HepG2 (cell line): ENCODE results near the gene STK10. TPM values are rescaled to one million over a fixed set of nuclear protein-coding genes. Genes with fewer than 3 reads are reported as not detected.

ENCODE experiments used
- ATAC-seq: fragments of 200-7000 bp; cut with Tn5 transposase; 3 replicates; pipeline ENCODE4 v1.9.1; 2020; ENCODE audit warnings: mild to moderate bottlenecking, moderate library complexity
- BruUV-seq: library from RNA; stranded (reverse); fragments of 400-500 nt; replicated peaks from 2 replicates; lab custom pipeline; 2021; lab: Mats Ljungman, UMichigan
- CTCF ChIA-PET: fragments of 300-600 bp; formaldehyde crosslinking; extraction: SDS; loops from one replicate; lab custom pipeline; 2021; ENCODE audit warnings: low total read pairs, inconsistent platforms, low intra/inter-chr PET ratio; lab: Yijun Ruan, JAX
- POLR2A ChIA-PET: fragments of 350-600 bp; sonication (Branson Sonifier 250); formaldehyde crosslinking; loops from one replicate; lab custom pipeline; 2020; ENCODE audit warnings: antibody characterized with exemption, inconsistent platforms; lab: Yijun Ruan, JAX
- DNase-seq: peaks from one replicate; pipeline ENCODE4 v3.0.0-alpha.2; 2015; ENCODE audit warnings: low spot score
- FAIRE-seq: peaks from 3 replicates; lab custom pipeline; 2011; peaks lifted over from hg19 to GRCh38; lab: Jason Lieb, UNC
- H2AFZ ChIP-seq: one replicate; pipeline ENCODE4 v1.6.1; 2011; ENCODE audit warnings: low read length, inconsistent platforms
- H3K27ac ChIP-seq: fragments of 300-600 bp; 3 replicates; pipeline ENCODE4 v1.8.0; 2011; ENCODE audit warnings: mixed run types, mild to moderate bottlenecking, mixed read lengths, low read length, inconsistent platforms; ENCODE audit not compliant: insufficient read depth; ENCODE audit errors: extremely low read length
- H3K27me3 ChIP-seq, 2 experiments: fragments of 200-600 bp in 1 of 2; 2 replicates in 1 of 2; 3 replicates in 1 of 2; pipeline versions ENCODE4 v1.6.0 to v1.8.0; 2011; ENCODE audit warnings: low read length in 2 of 2, mild to moderate bottlenecking in 2 of 2, moderate library complexity in 2 of 2, inconsistent platforms in 1 of 2; ENCODE audit not compliant: insufficient read depth in 2 of 2, control insufficient read depth in 1 of 2
- H3K36me3 ChIP-seq, 2 experiments: fragments of 200-600 bp in 1 of 2; replicated peaks in 1 of 2; 2 replicates in 1 of 2; 3 replicates in 1 of 2; pipeline versions ENCODE4 v1.5.1 to v1.8.0; 2011; ENCODE audit warnings: low read length in 2 of 2, inconsistent platforms in 1 of 2; ENCODE audit not compliant: insufficient read depth in 2 of 2, control insufficient read depth in 1 of 2
- H3K4me1 ChIP-seq: 2 replicates; pipeline ENCODE4 v1.5.1; 2012; ENCODE audit warnings: low read length, inconsistent platforms; ENCODE audit not compliant: insufficient read depth
- H3K4me2 ChIP-seq: 2 replicates; pipeline ENCODE4 v1.6.0; 2011; ENCODE audit warnings: low read depth, low read length, inconsistent platforms
- H3K4me3 ChIP-seq, 3 experiments: fragments of 200-600 bp in 1 of 3; sonication (generic), shearing (Covaris generic) in 1 of 3; replicated peaks in 1 of 3; 2 replicates each; pipeline ENCODE4 v1.5.1; 2011 to 2016; ENCODE audit warnings: low read length in 3 of 3, inconsistent platforms in 2 of 3, low read depth in 2 of 3, mild to moderate bottlenecking in 2 of 3, control low read depth in 1 of 3, mixed read lengths in 1 of 3; ENCODE audit not compliant: insufficient read depth in 1 of 3
- H3K79me2 ChIP-seq: one replicate; pipeline ENCODE4 v1.6.1; 2011; ENCODE audit warnings: low read length, inconsistent platforms; ENCODE audit not compliant: insufficient read depth
- H3K9ac ChIP-seq: 2 replicates; pipeline ENCODE4 v1.6.0; 2011; ENCODE audit warnings: mild to moderate bottlenecking, low read depth, low read length, inconsistent platforms; ENCODE audit not compliant: insufficient read depth
- H3K9me3 ChIP-seq: 2 replicates; pipeline ENCODE4 v1.5.1; 2012; ENCODE audit warnings: mild to moderate bottlenecking, low read length
- H4K20me1 ChIP-seq: 2 replicates; pipeline ENCODE4 v1.6.0; 2011; ENCODE audit warnings: inconsistent platforms, mild to moderate bottlenecking, low read length, moderate library complexity; ENCODE audit not compliant: insufficient read depth
- ARID5B ChIP-seq: IDR thresholded peaks from 2 replicates; pipeline ENCODE4 v1.4.0; 2020; ENCODE audit warnings: mild to moderate bottlenecking, missing genetic modification reagents
- DMAP1 ChIP-seq: IDR thresholded peaks from 2 replicates; pipeline ENCODE4 v1.6.1; 2016
- GPBP1L1 ChIP-seq: sonication (generic); formaldehyde crosslinking; IDR thresholded peaks from 2 replicates; pipeline ENCODE4 v1.5.0; 2020; ENCODE audit warnings: mild to moderate bottlenecking, missing genetic modification reagents
- HHEX ChIP-seq: IDR thresholded peaks from 2 replicates; pipeline ENCODE4 v1.6.1; 2016; ENCODE audit warnings: control low read depth
- HNRNPK ChIP-seq: fragments of 200-400 bp; formaldehyde crosslinking; IDR thresholded peaks from 2 replicates; pipeline ENCODE4 v1.6.1; 2018; ENCODE audit warnings: low read length, low read depth, moderate library complexity, mild to moderate bottlenecking; ENCODE audit not compliant: poor library complexity, severe bottlenecking
- HOXA3 ChIP-seq: sonication (generic); formaldehyde crosslinking; IDR thresholded peaks from 2 replicates; pipeline ENCODE4 v1.5.0; 2020; ENCODE audit warnings: missing genetic modification reagents
- MAFG ChIP-seq: sonication (generic); formaldehyde crosslinking; IDR thresholded peaks from 2 replicates; pipeline ENCODE4 v1.5.1; 2020; ENCODE audit warnings: mild to moderate bottlenecking, missing genetic modification reagents
- MBD4 ChIP-seq: IDR thresholded peaks from 2 replicates; pipeline ENCODE4 v1.6.1; 2012; ENCODE audit warnings: low read length, inconsistent platforms, borderline replicate concordance
- PREB ChIP-seq: sonication (generic); formaldehyde crosslinking; IDR thresholded peaks from 2 replicates; pipeline ENCODE4 v1.4.0; 2020; ENCODE audit warnings: missing genetic modification reagents
- SMAD9 ChIP-seq: sonication (generic); formaldehyde crosslinking; IDR thresholded peaks from 2 replicates; pipeline ENCODE4 v1.5.1; 2020; ENCODE audit warnings: mild to moderate bottlenecking, missing genetic modification reagents
- STAG1 ChIP-seq: sonication (generic); formaldehyde crosslinking; IDR thresholded peaks from 2 replicates; pipeline ENCODE4 v1.4.0; 2020; ENCODE audit warnings: missing genetic modification reagents
- THAP11 ChIP-seq: IDR thresholded peaks from 2 replicates; pipeline ENCODE4 v1.6.1; 2016; ENCODE audit warnings: missing biosample characterization, missing genetic modification reagents
- ZFP82 ChIP-seq: sonication (generic); formaldehyde crosslinking; IDR thresholded peaks from 2 replicates; pipeline ENCODE4 v1.5.1; 2020; ENCODE audit warnings: mild to moderate bottlenecking, missing genetic modification reagents, borderline replicate concordance
- ZNF136 ChIP-seq: sonication (generic); formaldehyde crosslinking; IDR thresholded peaks from 2 replicates; pipeline ENCODE4 v1.8.1; 2022; ENCODE audit warnings: low read depth, mild to moderate bottlenecking, moderate library complexity, missing genetic modification reagents
- ZNF543 ChIP-seq: sonication (generic); formaldehyde crosslinking; IDR thresholded peaks from 2 replicates; pipeline ENCODE4 v1.4.0; 2020; ENCODE audit warnings: mild to moderate bottlenecking, missing genetic modification reagents
- ZNF652 ChIP-seq: IDR thresholded peaks from 2 replicates; pipeline ENCODE4 v1.6.1; 2016; ENCODE audit warnings: low read depth, borderline replicate concordance
- ZNF792 ChIP-seq: IDR thresholded peaks from 2 replicates; pipeline ENCODE4 v1.6.1; 2016
- WGBS: methylation state at CpG from one replicate; pipeline ENCODE4 v1.1.6; 2017; ENCODE audit warnings: low lambda C conversion rate; 5-methylcytosine and 5-hydroxymethylcytosine counted together
- in situ Hi-C: cut with HindIII; loops from 2 replicates; pipeline ENCODE4 v1.10.0; 2017; ENCODE audit warnings: low pct_unique_long_range_greater_than_20kb; ENCODE audit not compliant: extremely low pct_ligation_motif_present
- intact Hi-C: fragments of 100-400 bp; cut with micrococcal nuclease; formaldehyde crosslinking; loops from one replicate; pipeline ENCODE4 v1.10.0; 2022; ENCODE audit not compliant: unreplicated experiment
- polyA plus RNA-seq, 8 experiments: library from polyadenylated mRNA; depleted of rRNA in 3 of 8; stranded (reverse) in 7 of 8; unstranded in 1 of 8; fragments of >200 nt; fragmentation: Illumina TruSeq in 4 of 8; extraction: Trizol in 4 of 8; gene quantifications; 2 replicates each; pipeline versions ENCODE4 v1.2.1 to v1.2.3, GENCODE V29; 2011 to 2016; ENCODE audit warnings: low read depth in 4 of 8, missing spikeins in 1 of 8, mixed read lengths in 1 of 8; ENCODE audit not compliant: insufficient read depth in 1 of 8
- total RNA-seq, 5 experiments: library from RNA; depleted of rRNA; stranded (reverse); fragments of >200 nt; fragmentation: Illumina TruSeq; extraction: Trizol; gene quantifications; 2 replicates each; pipeline ENCODE4 v1.2.3, GENCODE V29; 2016; ENCODE audit warnings: low read depth in 1 of 5

STK10 gene
- total and polyA plus RNA-seq, 2 of the 13 experiments (the other 11 are each of a cell fraction or from before 2014, with no cell fraction given) = 7.0 to 7.2 TPM

DNA sequence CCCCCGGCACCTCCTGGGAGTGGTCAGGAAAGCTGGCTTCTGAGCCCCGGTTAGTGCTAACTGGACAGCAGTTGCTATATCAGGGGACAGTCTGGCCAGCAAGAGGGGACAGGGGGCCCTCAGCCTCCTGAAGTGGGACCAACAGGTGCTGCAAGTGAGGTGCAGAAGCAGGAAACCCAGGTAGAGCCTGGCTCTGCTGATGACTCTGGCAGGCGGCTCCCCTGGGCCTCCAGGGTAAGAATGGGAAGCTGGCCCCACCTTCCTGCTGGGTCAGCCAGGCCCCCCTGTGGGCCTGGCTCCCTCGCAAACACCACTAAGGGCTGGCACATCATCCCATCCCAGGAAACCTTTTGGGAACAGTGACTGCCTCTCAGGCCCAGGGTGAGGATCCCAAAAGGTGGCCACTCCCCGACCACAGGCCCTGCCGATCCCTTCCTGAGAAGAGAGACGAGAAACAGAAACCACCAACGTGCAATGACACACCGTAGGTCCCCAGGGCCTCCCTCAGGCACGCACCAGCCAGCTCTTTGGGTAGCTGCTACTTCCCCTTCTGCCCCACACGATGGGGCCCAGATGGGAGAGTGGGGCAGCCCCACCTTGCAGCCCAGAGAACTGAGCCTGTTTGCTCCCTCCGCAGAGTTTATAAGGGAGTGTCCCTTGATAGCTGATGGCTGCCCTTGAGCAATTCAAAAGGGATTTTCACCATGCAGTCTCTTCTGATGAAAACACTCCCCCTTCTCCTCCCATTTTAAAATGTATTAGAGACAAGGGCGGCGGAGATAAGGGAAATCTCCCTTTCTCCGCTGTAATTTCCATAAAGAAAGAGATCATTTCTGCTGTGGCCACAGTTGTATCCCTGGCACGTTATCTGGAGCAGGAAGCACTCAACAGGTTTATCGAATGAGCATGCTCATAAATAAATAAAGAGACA, 76.8 kb downstream of the STK10 start (continued):
- TF ChIP-seq GPBP1L1 (no peak), DMAP1 (CRISPR knock-in tag) (no peak), HOXA3 (CRISPR knock-in tag) (no peak), ZNF543 (CRISPR knock-in tag) (no peak), ZNF136 (CRISPR knock-in tag) (no peak), PREB (CRISPR knock-in tag) (no peak)

- no peaks in the 10 kb centered on the region for H3K27me3 ChIP-seq
- H3K9ac ChIP-seq = no peak overlapping the region
- H3K4me1 ChIP-seq = 0 out of 2 replicates have a peak, but pooled peaks cover 10% of the 10 kb centered on the region
- no peaks in the 10 kb centered on the region for H3K79me2 ChIP-seq
- ATAC-seq = no peak
- H3K9me3 ChIP-seq = no peaks in the 10 kb centered on the region
- intact Hi-C loops (no loop called here), in situ Hi-C loops (loop anchor here (5.0 kb wide), 1 partner anchor 77 kb away; the partner anchor contains the start of gene STK10)
- H3K4me2 ChIP-seq = no peak overlapping the region
- H3K27ac ChIP-seq = no peak overlapping the region
- no peak for FAIRE-seq
- H2AFZ ChIP-seq = no peak overlapping the region
- ChIA-PET POLR2A (no interaction called here), CTCF (no interaction called here)
- DNase-seq = no peak
- WGBS = 91% methylated on average over 14 of the region's 14 CpGs
- H4K20me1 ChIP-seq = no peaks in the 10 kb centered on the region
- BruUV-seq = no TSS peak
- H3K36me3 ChIP-seq = peaks cover under 1 to 4% of the 10 kb centered on the region in 2 experiments; a peak in 1 of 5 replicates
- H3K4me3 ChIP-seq = no peak overlapping the region
- no peak for TF ChIP-seq STAG1 (CRISPR knock-in tag)
- no peak for TF ChIP-seq MAFG (CRISPR knock-in tag)
- TF ChIP-seq HNRNPK = no peak
- no peak for TF ChIP-seq THAP11 (CRISPR knock-in tag)
- no peak for TF ChIP-seq ZFP82 (CRISPR knock-in tag)
- TF ChIP-seq HHEX (CRISPR knock-in tag) = no peak
- TF ChIP-seq ZNF792 = no peak
- TF ChIP-seq ARID5B (CRISPR knock-in tag) = no peak
- TF ChIP-seq ZNF652 = no peak
- no peak for TF ChIP-seq SMAD9 (CRISPR knock-in tag)
- no peak for TF ChIP-seq MBD4
These were observed 77.7 kb downstream of the STK10 start for GRCh38 chr5:172110260-172110815.
